GM19035 (cell line): ENCODE measurements around the gene SIX5.

Experiments
- ATAC-seq: cut with Tn5 transposase; IDR thresholded peaks from one replicate; pipeline ENCODE4 v1.9.1; 2021; ENCODE audit not compliant: unreplicated experiment

SIX5 gene

GRCh38 chr19:45793178-45793564 lies 24.1 kb upstream of the SIX5 start:
- no peak for ATAC-seq

DNA sequence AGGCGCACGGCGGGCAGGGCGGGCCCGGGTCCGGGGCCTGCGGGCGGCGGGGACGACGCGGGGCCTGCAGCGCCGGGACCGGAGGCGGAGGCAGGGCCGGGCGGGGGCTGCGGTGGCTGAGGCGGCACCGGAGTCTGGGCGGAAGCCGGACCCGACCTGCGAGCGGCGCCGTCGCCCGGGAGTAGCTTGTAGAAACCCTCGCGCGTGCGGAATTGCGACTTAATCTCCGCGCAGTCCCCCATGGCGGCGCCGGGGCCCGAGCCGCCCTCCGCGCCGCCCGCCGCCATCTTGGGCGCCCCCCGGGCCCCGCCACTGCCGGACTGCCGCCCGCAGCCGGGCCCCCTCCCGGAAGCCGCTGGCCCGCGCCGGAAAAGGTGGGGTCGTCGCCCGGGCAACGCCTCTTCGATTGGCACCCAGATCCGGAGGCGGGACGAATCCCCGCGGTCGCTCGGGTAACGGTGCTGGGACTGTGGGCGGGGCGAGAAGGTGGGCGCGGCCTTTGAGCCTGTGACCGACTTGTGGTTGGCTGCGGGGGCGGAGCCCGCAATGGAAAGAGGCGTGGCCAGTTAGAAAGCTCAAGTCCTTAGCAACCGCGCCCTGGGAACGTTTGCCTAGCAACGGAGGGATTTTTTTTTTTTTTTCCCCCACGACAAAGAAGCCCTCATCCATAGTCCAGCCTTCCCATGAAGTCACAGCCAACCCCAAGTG lies 23.6 kb upstream of the SIX5 start, which contains the start of gene DMWD:
TSS of gene DMWD (minus strand) at position 376 of the 708 bp plus-strand sequence. CDS start at position 287, 89 bp downstream.
- ATAC-seq, result peak; percentile 91

GRCh38 chr19:45791744-45792469 lies 22.9 kb upstream of the SIX5 start:
- ATAC-seq, result peak; percentile 30

- ATAC-seq, result no peak
Measured at GRCh38 chr19:45790942-45791341, 21.9 kb upstream of the SIX5 start.

GRCh38 chr19:45789035-45789786 lies 20.2 kb upstream of the SIX5 start:
- ATAC-seq, result no peak

GRCh38 chr19:45786533-45786894 lies 17.5 kb upstream of the SIX5 start:
- no peak for ATAC-seq

- no peak for ATAC-seq
Measured at GRCh38 chr19:45785781-45786532, 16.9 kb upstream of the SIX5 start.

DNA sequence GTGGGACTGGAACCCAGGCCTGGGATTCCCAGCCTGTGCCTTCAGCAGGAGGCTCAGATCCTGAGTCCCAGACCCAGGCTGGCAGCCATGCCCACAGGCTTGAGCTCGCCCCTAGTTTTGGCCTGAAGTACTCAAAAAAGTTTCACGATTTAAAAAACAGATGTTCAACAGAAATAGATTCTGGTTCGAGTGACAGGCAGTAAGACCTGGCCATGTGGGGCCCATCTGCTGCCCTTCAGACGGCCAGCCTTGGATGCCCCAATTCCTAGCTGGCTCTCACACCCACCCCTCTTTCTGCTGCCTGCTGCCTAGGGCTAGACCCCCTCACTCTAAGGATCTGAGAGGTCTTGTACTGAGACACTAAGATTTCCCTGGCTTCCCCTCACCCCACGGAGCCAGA lies 16.0 kb upstream of the SIX5 start:
- no peak for ATAC-seq

- no peak for ATAC-seq
Measured at GRCh38 chr19:45784096-45784495, 15.0 kb upstream of the SIX5 start.

DNA sequence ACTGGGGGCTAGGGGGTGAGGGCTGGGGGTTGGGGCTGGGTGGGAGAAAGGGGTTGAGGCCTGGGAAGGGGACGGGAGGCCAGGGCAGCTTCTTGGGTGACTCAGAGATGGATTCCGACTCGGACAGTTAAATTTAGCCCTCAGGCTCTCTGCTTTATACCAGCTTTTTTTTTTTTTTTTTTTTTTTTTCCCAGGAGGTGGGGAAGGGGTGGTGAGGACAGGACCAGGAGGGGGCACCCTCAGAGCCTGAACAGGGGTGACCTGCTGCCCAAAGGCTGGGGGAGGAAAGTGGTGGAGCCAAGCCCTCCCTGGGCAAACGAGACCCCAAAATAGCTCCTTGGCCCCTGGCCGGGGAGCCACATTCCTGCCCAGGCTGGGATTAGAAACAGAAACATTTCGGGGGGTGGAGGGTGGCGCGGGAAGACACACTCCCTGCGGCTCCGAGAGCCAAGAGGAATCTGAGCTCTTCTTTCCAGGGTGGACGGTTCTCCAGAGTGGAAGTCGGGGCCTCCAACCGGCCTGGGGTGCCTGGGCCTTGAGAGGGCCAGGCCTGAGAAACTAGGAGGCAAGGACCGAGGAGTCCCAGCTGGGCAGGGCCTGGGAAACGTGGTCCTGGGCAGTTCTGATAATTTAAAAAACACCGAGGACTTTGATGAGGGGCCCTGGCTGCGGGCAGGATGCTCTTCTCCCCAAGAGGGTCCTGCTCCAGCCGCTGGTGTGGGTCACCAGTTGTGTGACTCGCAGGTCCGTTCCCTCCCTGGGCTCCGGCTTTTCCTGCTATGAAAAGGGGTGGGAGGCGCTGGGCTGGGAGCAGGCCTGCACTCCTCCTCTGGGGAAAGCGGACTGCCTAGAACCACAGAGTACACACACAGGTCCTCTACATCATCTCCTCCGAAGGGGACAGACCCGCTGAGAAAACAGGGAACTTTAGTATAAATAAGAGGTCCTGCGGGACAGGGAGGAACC lies 14.1 kb upstream of the SIX5 start:
- no peak for ATAC-seq

GRCh38 chr19:45782162-45782691 lies 13.2 kb upstream of the SIX5 start, which contains the start of gene DMPK:
Gene DMPK, minus strand, starts transcription at chr19:45782490. Its CDS starts 138 bp downstream, at chr19:45782352.
- no peak for ATAC-seq

DNA sequence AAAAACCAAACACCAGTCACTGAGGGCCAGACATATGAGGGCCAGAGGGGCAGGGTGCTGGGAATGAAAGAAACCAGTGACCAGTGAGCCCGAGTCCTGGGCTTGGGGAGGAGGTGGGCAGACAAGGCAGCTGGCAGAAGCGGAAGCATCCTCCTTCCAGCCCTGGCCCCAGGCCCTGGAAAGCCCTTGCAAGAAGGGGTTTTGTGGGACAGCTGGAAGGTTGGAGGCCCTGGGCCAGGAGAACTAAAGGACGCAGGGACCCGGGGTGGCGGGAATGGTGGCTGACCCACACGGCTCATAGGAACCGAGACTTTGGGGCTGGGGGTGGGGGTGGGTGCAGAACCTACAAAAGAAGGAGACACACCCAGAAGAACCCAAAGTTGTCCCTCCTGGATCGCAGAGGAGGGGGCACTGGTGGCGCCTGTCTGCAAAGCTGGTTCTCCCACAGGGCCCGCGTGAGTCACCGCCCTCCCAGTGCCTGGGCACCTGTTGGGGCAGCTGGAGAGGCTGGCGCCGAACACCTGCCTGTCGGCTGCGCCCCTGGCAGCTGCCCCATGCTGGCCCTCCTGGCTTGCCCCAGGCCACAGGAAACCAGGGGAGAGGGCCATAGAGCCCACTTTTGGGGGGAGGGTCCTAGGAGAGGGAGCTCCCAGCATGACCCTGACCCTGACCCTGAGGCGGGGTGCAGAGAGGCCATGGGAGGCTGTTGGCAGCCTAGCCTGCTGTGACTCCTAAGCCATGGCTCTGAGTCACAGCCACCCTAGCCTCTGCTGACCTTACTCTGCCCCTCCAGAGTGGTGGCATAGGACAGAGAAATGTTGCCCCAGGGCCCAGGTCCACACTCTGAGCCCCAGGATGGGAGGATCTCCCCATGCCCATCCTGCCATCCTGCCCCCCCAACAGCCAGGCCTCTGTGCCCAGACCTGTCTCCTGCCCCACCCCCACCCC lies 12.4 kb upstream of the SIX5 start:
- no peak for ATAC-seq

GRCh38 chr19:45780448-45781213 lies 11.6 kb upstream of the SIX5 start:
- ATAC-seq, result no peak

DNA sequence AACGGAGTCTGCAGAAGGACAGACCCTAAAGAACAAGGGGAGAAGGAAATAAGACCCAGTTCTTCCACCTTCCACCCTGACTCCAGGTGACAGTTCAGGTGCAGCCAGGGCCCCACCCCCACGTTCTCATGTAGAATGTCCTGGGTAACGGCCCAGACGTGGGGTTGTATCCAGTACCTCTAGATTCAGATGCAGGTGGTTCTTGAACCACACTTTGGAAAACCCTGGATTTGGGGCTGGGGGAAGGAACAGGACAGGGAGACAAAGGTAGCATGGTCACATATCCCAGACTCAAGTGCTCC lies 11.0 kb upstream of the SIX5 start:
- no peak for ATAC-seq

- peak; percentile 78 for ATAC-seq
Measured at GRCh38 chr19:45779231-45780145, 10.4 kb upstream of the SIX5 start.

- ATAC-seq, result no peak
Measured at GRCh38 chr19:45778010-45778661, 9.1 kb upstream of the SIX5 start.
